Skeletal muscle tissue (tissue), 4 donors: ENCODE results near the gene CFAP46. TPM values are rescaled to one million over a fixed set of nuclear protein-coding genes. Genes with fewer than 3 reads are reported as not detected.
A peak's percentile ranks its signal among the peaks of the same experiment; 100 is the strongest.

ENCODE experiments used
- H3K27ac ChIP-seq: one replicate; pipeline ENCODE4 v1.7.0; 2013; ENCODE audit warnings: mild to moderate bottlenecking, low read depth, low read length, inconsistent platforms
- H3K27me3 ChIP-seq, 3 donors: one replicate each; pipeline ENCODE4 v1.7.0; 2013; ENCODE audit warnings: low read length in 3 of 3; ENCODE audit not compliant: control insufficient read depth in 3 of 3, insufficient read depth in 3 of 3
- H3K36me3 ChIP-seq, 3 donors: one replicate each; pipeline ENCODE4 v1.7.0; 2013; ENCODE audit warnings: low read length in 3 of 3; ENCODE audit not compliant: control insufficient read depth in 3 of 3, insufficient read depth in 3 of 3
- H3K4me1 ChIP-seq, 3 donors: one replicate each; pipeline ENCODE4 v1.7.0; 2013; ENCODE audit warnings: low read length in 3 of 3, mild to moderate bottlenecking in 3 of 3; ENCODE audit not compliant: control insufficient read depth in 3 of 3, insufficient read depth in 3 of 3
- H3K4me3 ChIP-seq, 3 donors: one replicate each; pipeline ENCODE4 v1.7.0; 2013; ENCODE audit warnings: low read length in 3 of 3
- H3K9ac ChIP-seq, 3 donors: one replicate each; pipeline ENCODE4 v1.7.0; 2013; ENCODE audit warnings: low read length in 3 of 3, mild to moderate bottlenecking in 3 of 3, moderate library complexity in 2 of 3, low read depth in 1 of 3
- H3K9me3 ChIP-seq, 3 donors: one replicate each; pipeline ENCODE4 v1.7.0; 2013; ENCODE audit warnings: low read length in 3 of 3; ENCODE audit not compliant: control insufficient read depth in 3 of 3
- total RNA-seq: library from RNA; depleted of rRNA; stranded (reverse); fragments of >200 nt; gene quantifications from one replicate; pipeline ENCODE4 v1.2.3, GENCODE V29; 2014
- donor health status: Osteomylitis.

CFAP46 gene
- total RNA-seq, 1 donor from 2014 or later, result not detected

GRCh38 chr10:132855889-132856288 lies 86.5 kb downstream of the CFAP46 start:
- Histone ChIP-seq H3K4me1 (no peaks in the 10 kb centered on the region), H3K27me3 (peaks cover 17 to 22% (median 20%) of the 10 kb centered on the region in 3 donors), H3K9ac (no peak overlapping the region), H3K4me3 (no peak overlapping the region), H3K9me3 (peaks cover 0 to 3% (median 0%) of the 10 kb centered on the region in 3 donors), H3K36me3 (no peaks in the 10 kb centered on the region), H3K27ac (no peak overlapping the region)

- no peak overlapping the region for H3K9ac ChIP-seq
- no peaks in the 10 kb centered on the region for H3K4me1 ChIP-seq
- H3K9me3 ChIP-seq, result peaks cover 0 to 3% (median 0%) of the 10 kb centered on the region in 3 donors
- H3K4me3 ChIP-seq, result no peak overlapping the region
- no peak overlapping the region for H3K27ac ChIP-seq
- H3K36me3 ChIP-seq, result no peaks in the 10 kb centered on the region
- peaks cover 22 to 47% (median 40%) of the 10 kb centered on the region in 3 donors for H3K27me3 ChIP-seq
These were observed 90.9 kb downstream of the CFAP46 start for GRCh38 chr10:132851451-132851850.

- Histone ChIP-seq H3K4me3 (no peak overlapping the region), H3K27ac (no peak overlapping the region), H3K4me1 (no peaks in the 10 kb centered on the region), H3K36me3 (no peaks in the 10 kb centered on the region), H3K9me3 (peaks cover 0 to 3% (median 0%) of the 10 kb centered on the region in 3 donors), H3K9ac (no peak overlapping the region), H3K27me3 (peaks cover 23 to 52% (median 45%) of the 10 kb centered on the region in 3 donors)
These were observed 91.5 kb downstream of the CFAP46 start for GRCh38 chr10:132850896-132851295.

GRCh38 chr10:132850246-132850645 lies 92.1 kb downstream of the CFAP46 start:
- Histone ChIP-seq H3K36me3 (no peaks in the 10 kb centered on the region), H3K4me3 (no peak overlapping the region), H3K27me3 (peaks cover 23 to 54% (median 52%) of the 10 kb centered on the region in 3 donors), H3K4me1 (no peaks in the 10 kb centered on the region), H3K27ac (no peak overlapping the region), H3K9me3 (peaks cover 0 to 3% (median 0%) of the 10 kb centered on the region in 3 donors), H3K9ac (no peak overlapping the region)

- Histone ChIP-seq H3K4me3 (no peak overlapping the region), H3K27me3 (peaks cover 23 to 59% (median 56%) of the 10 kb centered on the region in 3 donors), H3K27ac (no peak overlapping the region), H3K36me3 (no peaks in the 10 kb centered on the region), H3K9me3 (peaks cover 0 to 3% (median 0%) of the 10 kb centered on the region in 3 donors), H3K9ac (peak overlapping the region in 1 of 3 donors; percentile 25), H3K4me1 (no peaks in the 10 kb centered on the region)
These were observed 92.8 kb downstream of the CFAP46 start for GRCh38 chr10:132849546-132850031.

GRCh38 chr10:132848951-132849545 lies 93.3 kb downstream of the CFAP46 start:
- Histone ChIP-seq H3K9me3 (peaks cover 0 to 3% (median 0%) of the 10 kb centered on the region in 3 donors), H3K9ac (no peak overlapping the region), H3K36me3 (no peaks in the 10 kb centered on the region), H3K4me1 (no peaks in the 10 kb centered on the region), H3K27ac (no peak overlapping the region), H3K27me3 (peaks cover 23 to 61% (median 61%) of the 10 kb centered on the region in 3 donors), H3K4me3 (no peak overlapping the region)

GRCh38 chr10:132848291-132848701 lies 94.1 kb downstream of the CFAP46 start:
- H3K4me1 ChIP-seq, result no peaks in the 10 kb centered on the region
- no peak overlapping the region for H3K27ac ChIP-seq
- H3K4me3 ChIP-seq, result no peak overlapping the region
- H3K9ac ChIP-seq, result no peak overlapping the region
- H3K36me3 ChIP-seq, result no peaks in the 10 kb centered on the region
- H3K9me3 ChIP-seq, result peaks cover 0 to 3% (median 0%) of the 10 kb centered on the region in 3 donors
- peaks cover 23 to 62% (median 61%) of the 10 kb centered on the region in 3 donors for H3K27me3 ChIP-seq

GRCh38 chr10:132847856-132848255 lies 94.5 kb downstream of the CFAP46 start:
- Histone ChIP-seq H3K4me3 (no peak overlapping the region), H3K27me3 (peaks cover 23 to 62% (median 61%) of the 10 kb centered on the region in 3 donors)

GRCh38 chr10:132847416-132847777 lies 95.0 kb downstream of the CFAP46 start:
- Histone ChIP-seq H3K9ac (no peak overlapping the region), H3K4me3 (no peak overlapping the region), H3K27ac (no peak overlapping the region), H3K4me1 (no peaks in the 10 kb centered on the region), H3K27me3 (peaks cover 23 to 62% (median 61%) of the 10 kb centered on the region in 3 donors), H3K9me3 (peaks cover 0 to 6% (median 5%) of the 10 kb centered on the region in 3 donors), H3K36me3 (no peaks in the 10 kb centered on the region)

More at GRCh38 chr10:132847856-132848255, 94.5 kb downstream of the CFAP46 start:
- H3K9ac ChIP-seq, result no peak overlapping the region
- H3K9me3 ChIP-seq, result peaks cover 0 to 3% (median 3%) of the 10 kb centered on the region in 3 donors
- no peak overlapping the region for H3K27ac ChIP-seq
- no peaks in the 10 kb centered on the region for H3K4me1 ChIP-seq
- H3K36me3 ChIP-seq, result no peaks in the 10 kb centered on the region

- Histone ChIP-seq H3K27ac (no peak overlapping the region), H3K4me3 (no peak overlapping the region), H3K9ac (no peak overlapping the region), H3K9me3 (peaks cover 4 to 6% (median 5%) of the 10 kb centered on the region in 3 donors), H3K36me3 (no peaks in the 10 kb centered on the region), H3K4me1 (no peaks in the 10 kb centered on the region), H3K27me3 (peaks cover 23 to 62% (median 61%) of the 10 kb centered on the region in 3 donors)
These were observed 95.5 kb downstream of the CFAP46 start for GRCh38 chr10:132846631-132847415.
